ENCODE results near the gene MTHFD2. TPM values are rescaled to one million over a fixed set of nuclear protein-coding genes. Genes with fewer than 3 reads are reported as not detected.
A peak's percentile ranks its signal among the peaks of the same experiment; 100 is the strongest.

Gene MTHFD2
- total RNA-seq, 1 experiment from 2014 or later = 470 TPM

DNA sequence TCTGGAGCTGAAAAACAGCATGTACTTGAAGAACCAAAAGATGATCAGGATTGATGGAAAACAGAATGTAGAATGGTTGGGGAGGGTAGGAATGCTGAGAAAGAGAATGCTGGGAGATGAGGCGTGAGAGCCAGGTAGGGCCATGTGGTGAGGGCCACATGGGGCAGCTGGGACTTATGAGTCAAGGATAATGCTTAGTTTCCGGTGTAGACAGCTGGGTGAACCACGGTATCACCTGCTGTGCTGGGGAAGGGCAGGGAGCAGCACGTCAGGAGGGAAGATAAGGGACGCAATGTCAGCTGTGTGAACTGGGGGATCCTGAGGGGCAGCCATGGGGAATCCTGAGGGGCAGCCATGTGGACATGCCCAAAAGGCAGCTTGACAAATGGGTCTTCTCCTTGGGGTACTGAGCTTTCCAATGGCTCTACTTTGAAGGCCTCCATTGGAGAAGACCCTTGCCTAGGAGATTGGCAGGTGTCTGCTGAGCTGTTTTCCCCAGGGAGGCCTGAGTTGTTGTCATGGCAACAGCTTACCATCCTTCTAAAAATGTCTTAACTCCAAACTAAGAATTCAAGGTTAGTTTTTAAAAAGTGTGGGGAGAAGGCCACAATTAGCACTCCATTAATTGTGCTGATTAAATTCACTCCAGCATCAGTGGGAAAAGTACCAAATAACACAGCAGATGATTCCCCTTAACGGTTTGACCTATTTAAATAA lies 51.1 kb downstream of the MTHFD2 start:
- no peaks in the 10 kb centered on the region for H3K4me1 Mint-ChIP-seq (ENCODE audit: low read depth, unreplicated experiment)
- TF ChIP-seq, protein P1, sequence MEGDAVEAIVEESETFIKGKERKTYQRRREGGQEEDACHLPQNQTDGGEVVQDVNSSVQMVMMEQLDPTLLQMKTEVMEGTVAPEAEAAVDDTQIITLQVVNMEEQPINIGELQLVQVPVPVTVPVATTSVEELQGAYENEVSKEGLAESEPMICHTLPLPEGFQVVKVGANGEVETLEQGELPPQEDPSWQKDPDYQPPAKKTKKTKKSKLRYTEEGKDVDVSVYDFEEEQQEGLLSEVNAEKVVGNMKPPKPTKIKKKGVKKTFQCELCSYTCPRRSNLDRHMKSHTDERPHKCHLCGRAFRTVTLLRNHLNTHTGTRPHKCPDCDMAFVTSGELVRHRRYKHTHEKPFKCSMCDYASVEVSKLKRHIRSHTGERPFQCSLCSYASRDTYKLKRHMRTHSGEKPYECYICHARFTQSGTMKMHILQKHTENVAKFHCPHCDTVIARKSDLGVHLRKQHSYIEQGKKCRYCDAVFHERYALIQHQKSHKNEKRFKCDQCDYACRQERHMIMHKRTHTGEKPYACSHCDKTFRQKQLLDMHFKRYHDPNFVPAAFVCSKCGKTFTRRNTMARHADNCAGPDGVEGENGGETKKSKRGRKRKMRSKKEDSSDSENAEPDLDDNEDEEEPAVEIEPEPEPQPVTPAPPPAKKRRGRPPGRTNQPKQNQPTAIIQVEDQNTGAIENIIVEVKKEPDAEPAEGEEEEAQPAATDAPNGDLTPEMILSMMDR (IDR thresholded peaks at IDR 0.05; ENCODE audit: insufficient read depth in 1 of 2, low read depth in 1 of 2, low read length in 1 of 2, severe bottlenecking in 1 of 2, unreplicated experiment in 1 of 2) = no peak
- H3K4me3 ChIP-seq (ENCODE audit: low read depth, low read length) = no peak overlapping the region
- no peak overlapping the region for H3K27ac Mint-ChIP-seq (ENCODE audit: unreplicated experiment)
- ChIA-PET CTCF (interaction anchor here (0.6 to 1.7 kb wide), 13 partner anchors 9 to 320 kb away, joined by 3 to 31 read pairs (median 4); partner anchors contain the start of gene MOB1A), POLR2A (no interaction called here)
- H3K9me3 ChIP-seq = no peaks in the 10 kb centered on the region
- no peaks in the 10 kb centered on the region for H3K36me3 Mint-ChIP-seq (ENCODE audit: insufficient read depth, unreplicated experiment)
- no TSS peak for BruUV-seq (replicated peaks)
- no peaks in the 10 kb centered on the region for H3K27me3 ChIP-seq (replicated peaks; ENCODE audit: control insufficient read depth, insufficient read depth, low read length)
- no peaks in the 10 kb centered on the region for H3K4me1 ChIP-seq
- intact Hi-C loops (cut with micrococcal nuclease; ENCODE audit: unreplicated experiment) = loop anchor here (1.0 to 5.0 kb wide), 5 partner anchors 12 to 338 kb away; no protein-coding TSS in a partner anchor
- no peaks in the 10 kb centered on the region; the same call in 1 of the 2 replicates for H3K36me3 ChIP-seq (ENCODE audit: control insufficient read depth, insufficient read depth, low read length)
- no peaks in the 10 kb centered on the region for H3K9me3 Mint-ChIP-seq (ENCODE audit: unreplicated experiment)
- H3K4me3 Mint-ChIP-seq (ENCODE audit: unreplicated experiment) = no peak overlapping the region
- no peaks in the 10 kb centered on the region for H3K27me3 Mint-ChIP-seq (ENCODE audit: insufficient read depth, unreplicated experiment)
- no peak for DNase-seq

DNA sequence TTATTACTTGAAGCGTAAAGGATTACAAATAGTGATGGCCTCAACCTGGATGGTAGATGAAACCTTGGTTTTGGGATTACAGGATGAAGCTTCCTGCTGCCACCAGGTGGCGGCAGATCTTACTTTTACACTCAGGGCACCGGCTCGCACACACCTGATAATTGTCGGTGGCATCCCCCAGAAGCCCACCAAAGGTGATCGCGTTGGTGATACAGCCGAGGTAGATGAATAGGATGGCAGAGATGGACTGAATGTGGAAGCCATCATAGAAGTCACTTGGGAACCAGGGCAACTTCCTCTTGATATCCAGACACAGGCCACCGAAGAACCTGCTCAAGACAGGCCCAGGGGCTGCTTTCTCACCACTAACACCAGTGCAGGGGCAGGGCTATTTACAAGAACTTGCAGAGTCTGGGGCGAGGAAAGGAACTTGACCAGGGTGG lies 51.8 kb downstream of the MTHFD2 start:
- Mint-ChIP-seq H3K4me1 (ENCODE audit: low read depth, unreplicated experiment) (no peaks in the 10 kb centered on the region), H3K4me3 (ENCODE audit: unreplicated experiment) (no peak overlapping the region), H3K27ac (ENCODE audit: unreplicated experiment) (no peak overlapping the region), H3K27me3 (ENCODE audit: insufficient read depth, unreplicated experiment) (no peaks in the 10 kb centered on the region), H3K9me3 (ENCODE audit: unreplicated experiment) (no peaks in the 10 kb centered on the region), H3K36me3 (ENCODE audit: insufficient read depth, unreplicated experiment) (no peaks in the 10 kb centered on the region)
- H3K4me3 ChIP-seq (ENCODE audit: low read depth, low read length) = no peak overlapping the region
- TF ChIP-seq, protein P1 (IDR thresholded peaks at IDR 0.05; ENCODE audit: insufficient read depth in 1 of 2, low read depth in 1 of 2, low read length in 1 of 2, severe bottlenecking in 1 of 2, unreplicated experiment in 1 of 2) = peak; percentile 85 to 86
- no peaks in the 10 kb centered on the region for H3K27me3 ChIP-seq (replicated peaks; ENCODE audit: control insufficient read depth, insufficient read depth, low read length)
- no peaks in the 10 kb centered on the region for H3K4me1 ChIP-seq
- ChIA-PET POLR2A (no interaction called here), CTCF (interaction anchor here (0.6 to 1.7 kb wide), 14 partner anchors 9 to 319 kb away, joined by 3 to 31 read pairs (median 4); partner anchors contain the start of gene MOB1A)
- no TSS peak for BruUV-seq (replicated peaks)
- DNase-seq = peak; percentile 44 to 55
- no peaks in the 10 kb centered on the region for H3K9me3 ChIP-seq
- intact Hi-C loops (cut with micrococcal nuclease; ENCODE audit: unreplicated experiment) = loop anchor here (1.0 to 5.0 kb wide), 5 partner anchors 11 to 337 kb away; no protein-coding TSS in a partner anchor
- H3K36me3 ChIP-seq (ENCODE audit: control insufficient read depth, insufficient read depth, low read length) = no peaks in the 10 kb centered on the region; the same call in 1 of the 2 replicates

DNA sequence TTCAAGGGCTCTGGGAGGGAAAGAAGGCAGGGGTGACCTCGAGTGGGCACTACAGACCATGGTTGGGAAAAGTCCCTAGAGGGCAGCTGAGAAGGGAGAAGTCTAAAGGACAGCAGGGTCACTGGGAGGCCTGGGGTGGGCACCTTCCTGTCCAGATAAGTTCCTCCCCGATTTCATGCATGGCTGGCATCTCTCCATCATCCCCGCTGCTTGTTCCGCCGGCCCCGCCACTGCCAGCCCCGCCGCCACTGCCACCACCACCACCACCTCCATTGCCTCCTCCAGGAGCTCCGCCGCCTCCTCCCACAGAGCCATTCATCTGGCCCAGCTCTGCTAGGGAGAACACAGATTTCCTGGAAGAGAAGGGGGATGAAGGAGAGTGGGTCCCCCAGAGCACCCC lies 53.6 kb downstream of the MTHFD2 start:
- CTCF ChIA-PET = interaction anchor here (0.6 to 1.4 kb wide), 2 partner anchors 83 to 140 kb away, joined by 3 read pairs; no protein-coding TSS in a partner anchor
- Histone ChIP-seq H3K36me3 (ENCODE audit: control insufficient read depth, insufficient read depth, low read length) (no peaks in the 10 kb centered on the region), H3K27me3 (replicated peaks; ENCODE audit: control insufficient read depth, insufficient read depth, low read length) (no peaks in the 10 kb centered on the region), H3K4me1 (no peaks in the 10 kb centered on the region), H3K4me3 (ENCODE audit: low read depth, low read length) (no peak overlapping the region), H3K9me3 (no peaks in the 10 kb centered on the region)
- Mint-ChIP-seq H3K9me3 (ENCODE audit: unreplicated experiment) (no peaks in the 10 kb centered on the region), H3K27me3 (ENCODE audit: insufficient read depth, unreplicated experiment) (no peaks in the 10 kb centered on the region), H3K36me3 (ENCODE audit: insufficient read depth, unreplicated experiment) (no peaks in the 10 kb centered on the region), H3K4me3 (ENCODE audit: unreplicated experiment) (no peak overlapping the region), H3K27ac (ENCODE audit: unreplicated experiment) (no peak overlapping the region), H3K4me1 (ENCODE audit: low read depth, unreplicated experiment) (no peaks in the 10 kb centered on the region)
- POLR2A ChIA-PET = no interaction called here
- DNase-seq = no peak
- no TSS peak for BruUV-seq (replicated peaks)
- intact Hi-C loops (cut with micrococcal nuclease; ENCODE audit: unreplicated experiment) = loop anchor here (5.0 kb wide), 3 partner anchors 140 to 335 kb away; no protein-coding TSS in a partner anchor
- TF ChIP-seq, protein P1 (IDR thresholded peaks at IDR 0.05; ENCODE audit: insufficient read depth in 1 of 2, low read depth in 1 of 2, low read length in 1 of 2, severe bottlenecking in 1 of 2, unreplicated experiment in 1 of 2) = no peak

Data from Caco-2 (cell line).